ENCODE data around the gene TMUB2. TPM values are rescaled to one million over a fixed set of nuclear protein-coding genes. Genes with fewer than 3 reads are reported as not detected.

TMUB2 gene
- total and polyA plus RNA-seq, 2 of the 13 experiments (the other 11 are each of a cell fraction or from before 2014, with no cell fraction given) = 26.9 to 50.8 TPM

- TF ChIP-seq TFAP4 (IDR thresholded peaks at IDR 0.05; ENCODE audit: borderline replicate concordance, low read depth) (peak; percentile 51; the same call in 1 of the 2 replicates), ZNF282 (IDR thresholded peaks at IDR 0.05; ENCODE audit: partially characterized antibody) (no peak), ZFP36 (IDR thresholded peaks at IDR 0.05; ENCODE audit: borderline replicate concordance, low read depth, low read length, partially characterized antibody) (no peak), FOXA1 (IDR thresholded peaks at IDR 0.05) (no peak), FOXA1 (CRISPR knock-in tag; IDR thresholded peaks at IDR 0.05) (no peak), MYPOP (CRISPR knock-in tag; IDR thresholded peaks at IDR 0.05) (peak; percentile 80; the same call in 1 of the 2 replicates), AGO2 (optimal IDR thresholded peaks at IDR 0.05; ENCODE audit: low read depth, low read length) (peak; percentile 84), ZNF800 (CRISPR knock-in tag; IDR thresholded peaks at IDR 0.05) (no peak; the same call in 1 of the 2 replicates), ZMYM3 (CRISPR knock-in tag; IDR thresholded peaks at IDR 0.05) (no peak; the same call in 1 of the 2 replicates), ZBTB21 (CRISPR knock-in tag; IDR thresholded peaks at IDR 0.05) (no peak), SNAPC2 (CRISPR knock-in tag; IDR thresholded peaks at IDR 0.05) (no peak), ZNF670 (CRISPR knock-in tag; IDR thresholded peaks at IDR 0.05; ENCODE audit: borderline replicate concordance) (peak; percentile 35; the same call in 1 of the 2 replicates), ZNF432 (CRISPR knock-in tag; IDR thresholded peaks at IDR 0.05; ENCODE audit: borderline replicate concordance) (no peak), ATF7 (IDR thresholded peaks at IDR 0.05) (no peak), ATF7 (CRISPR knock-in tag; IDR thresholded peaks at IDR 0.05) (no peak; the same call in 1 of the 2 replicates), MED13 (CRISPR knock-in tag; IDR thresholded peaks at IDR 0.05) (no peak), ZNF556 (CRISPR knock-in tag; IDR thresholded peaks at IDR 0.05; ENCODE audit: borderline replicate concordance) (peak; percentile 40), MBD4 (IDR thresholded peaks at IDR 0.05; ENCODE audit: borderline replicate concordance, low read length) (no peak), ZNF816 (CRISPR knock-in tag; IDR thresholded peaks at IDR 0.05; ENCODE audit: borderline replicate concordance) (no peak), ZNF609 (CRISPR knock-in tag; IDR thresholded peaks at IDR 0.05; ENCODE audit: borderline replicate concordance) (0 out of 2 replicates have a peak, but pooled peaks have one; percentile 26)
Measured at GRCh38 chr17:44221084-44221861, 34.5 kb downstream of the TMUB2 start (continued).

All from HepG2 (cell line).